NCI-H2107 (cell line): ENCODE measurements around the gene LYRM9.
A peak's percentile ranks its signal among the peaks of the same experiment; 100 is the strongest.
"Not testable (repeated sequence)": the region's sequence is repeated elsewhere in the genome, so short reads cannot be mapped to it uniquely, and the experiment has no call there.

Experiments used
- DNase-seq: peaks from one replicate; lab custom pipeline; 2025; lab: John Stamatoyannopoulos, UW

Gene LYRM9

GRCh38 chr17:27892866-27893769 is at the start of gene LYRM9:
Gene LYRM9, minus strand, starts transcription at chr17:27893365. Its CDS starts 10,671 bp downstream, at chr17:27882694.
- DNase-seq = peak; percentile 62

DNA sequence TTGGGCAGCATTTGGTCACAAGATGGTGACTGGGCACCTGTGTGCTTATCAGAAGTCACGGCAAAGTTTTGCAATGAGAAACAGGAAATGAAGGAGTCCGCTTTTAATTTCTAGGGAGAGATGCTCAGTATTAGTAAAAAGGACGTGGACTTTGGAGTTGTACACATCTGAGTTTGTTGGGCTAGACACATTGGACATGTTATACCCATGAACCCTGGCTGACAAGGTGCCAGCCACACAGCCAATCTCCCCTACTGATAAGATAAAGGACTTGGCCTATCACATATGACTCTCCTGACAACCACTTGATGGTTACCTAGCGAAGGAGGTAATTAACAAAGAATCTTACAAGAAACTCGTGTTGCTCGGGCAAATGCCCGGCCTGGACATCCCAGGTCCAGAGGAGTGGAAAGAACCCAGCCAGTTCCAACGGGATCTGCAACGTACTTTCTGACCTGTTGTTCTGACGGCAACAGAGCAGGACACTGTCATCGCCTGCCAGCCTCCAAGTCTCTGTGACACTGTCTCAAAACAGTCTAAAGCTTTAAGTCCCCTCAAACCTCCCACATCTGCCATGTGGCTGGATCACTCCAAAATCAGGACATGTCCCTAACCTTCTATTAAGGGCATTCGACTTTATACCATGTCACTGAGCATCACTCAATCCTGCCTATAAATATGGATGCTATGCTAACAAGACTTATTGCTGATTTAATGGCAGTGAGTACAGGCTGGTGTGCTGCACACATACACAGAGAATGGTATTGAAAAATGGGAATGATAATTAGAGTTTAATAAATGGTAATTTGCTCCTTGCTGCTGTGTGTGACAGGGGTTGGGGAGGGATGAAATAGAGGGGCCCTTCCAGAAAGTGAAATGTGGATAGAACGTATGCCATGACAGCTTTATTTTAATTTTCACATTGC is 47.6 kb upstream of the LYRM9 start:
- no peak for DNase-seq

- no peak for DNase-seq
These were observed 46.6 kb upstream of the LYRM9 start for GRCh38 chr17:27939474-27940465.

- no peak for DNase-seq
These were observed 45.7 kb upstream of the LYRM9 start for GRCh38 chr17:27938864-27939263.

DNA sequence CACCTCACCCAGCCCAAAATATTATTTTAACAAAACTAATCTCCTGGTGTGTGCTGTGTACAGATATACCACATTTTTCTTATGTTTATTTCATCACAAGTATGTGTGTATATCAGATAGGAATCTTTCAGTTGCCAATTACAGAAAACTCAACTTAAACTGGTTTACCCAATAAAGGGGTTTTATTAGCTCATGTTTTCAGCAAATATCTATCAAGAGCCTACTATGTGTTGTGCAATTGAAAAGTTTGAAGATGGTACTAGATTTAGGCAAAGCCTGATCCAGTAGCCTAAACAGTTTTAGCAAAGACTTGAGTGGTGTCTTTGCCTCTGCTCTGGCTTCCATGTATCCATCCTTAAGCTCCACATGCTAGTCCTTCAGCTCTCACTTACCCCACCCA is 45.1 kb upstream of the LYRM9 start:
- no peak for DNase-seq

DNA sequence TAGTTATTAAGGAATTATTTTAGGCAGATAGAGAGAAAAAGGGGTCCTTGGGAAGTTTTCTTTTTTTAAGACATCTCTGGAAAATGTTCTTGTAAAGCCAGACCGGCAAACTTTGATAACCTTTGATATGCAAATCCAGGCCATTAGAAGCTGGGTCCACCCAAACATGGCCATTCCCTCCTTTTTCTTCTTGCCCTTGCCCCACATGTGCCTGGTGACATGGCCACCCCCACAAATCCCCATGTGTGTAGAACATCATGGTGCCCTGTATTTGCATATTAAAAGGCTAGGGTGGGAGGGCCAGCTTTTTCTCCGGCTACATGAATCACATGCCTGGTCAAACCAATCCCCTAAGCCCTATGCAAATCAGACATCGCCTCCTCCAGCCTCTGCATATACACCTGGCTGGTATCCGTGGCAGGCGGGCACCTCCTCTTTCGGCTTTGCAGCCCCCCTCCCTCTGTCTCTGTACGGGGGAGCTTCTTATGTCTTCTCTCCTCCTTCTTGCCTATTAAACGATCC is 43.9 kb upstream of the LYRM9 start:
- no peak for DNase-seq

GRCh38 chr17:27930000-27930399 is 36.8 kb upstream of the LYRM9 start:
- no peak for DNase-seq

GRCh38 chr17:27928587-27928986 is 35.4 kb upstream of the LYRM9 start:
- no peak for DNase-seq

- DNase-seq = no peak
These were observed 34.6 kb upstream of the LYRM9 start for GRCh38 chr17:27927781-27928180.

DNA sequence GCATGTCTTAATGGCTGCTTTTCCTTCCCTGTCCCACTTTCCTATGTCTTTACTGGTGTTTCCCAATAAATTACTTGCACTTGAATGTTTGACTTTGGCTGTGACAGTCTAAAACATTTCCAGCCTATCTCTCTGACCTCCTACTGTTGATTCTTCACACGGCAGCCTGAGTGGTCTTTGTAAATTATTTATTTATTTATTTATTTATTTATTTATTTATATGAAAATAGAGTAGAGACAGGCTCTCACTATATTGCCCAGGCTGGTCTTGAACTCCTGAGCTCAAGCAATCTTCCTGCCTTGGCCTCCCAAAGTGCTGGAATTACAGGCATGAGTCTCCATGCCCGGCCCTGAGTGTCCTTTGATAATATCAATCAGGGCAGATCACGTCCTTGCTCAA is 28.4 kb upstream of the LYRM9 start:
- no peak for DNase-seq

DNA sequence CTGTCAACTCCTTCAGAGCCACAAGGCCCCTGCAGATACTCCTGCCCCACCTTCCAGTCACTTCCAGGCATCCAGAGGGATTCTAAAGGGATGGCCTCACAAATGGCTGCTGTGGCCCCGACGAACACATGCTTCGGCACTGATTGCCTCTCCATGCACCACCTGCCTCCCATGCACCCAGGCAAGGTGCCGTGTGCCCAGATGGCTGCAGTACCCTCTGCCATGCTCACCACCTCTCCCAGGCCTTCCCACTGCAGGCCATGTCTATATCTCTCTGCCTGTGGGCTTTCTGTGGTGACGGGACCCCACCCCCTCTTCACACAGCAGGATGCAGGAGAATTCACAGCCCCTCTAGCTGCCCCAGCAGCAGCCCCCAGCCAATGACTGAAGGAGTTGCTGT is 27.9 kb upstream of the LYRM9 start:
- no peak for DNase-seq

- DNase-seq = no peak
These were observed 27.4 kb upstream of the LYRM9 start for GRCh38 chr17:27920569-27920968.

DNA sequence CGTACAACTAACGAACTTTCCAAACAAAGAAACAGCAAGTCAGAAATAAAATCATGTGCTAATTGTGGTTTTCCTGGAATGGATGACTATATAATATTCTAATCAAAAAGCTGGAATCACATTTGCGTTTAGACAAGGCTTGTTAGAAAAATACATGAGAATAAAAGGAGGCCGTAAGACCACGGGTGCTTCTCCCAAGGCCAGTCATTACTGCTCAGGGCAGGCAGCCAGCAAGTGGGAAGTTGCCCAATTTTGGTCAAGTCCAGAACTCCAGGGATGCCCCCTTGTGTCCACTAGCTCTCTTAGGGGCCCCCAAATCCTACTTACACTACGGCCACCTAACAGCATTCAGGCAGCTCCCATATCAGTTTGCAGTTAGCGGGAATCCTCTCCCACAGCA is 25.9 kb upstream of the LYRM9 start:
- DNase-seq = no peak

GRCh38 chr17:27918498-27918897 is 25.3 kb upstream of the LYRM9 start:
- no peak for DNase-seq

DNA sequence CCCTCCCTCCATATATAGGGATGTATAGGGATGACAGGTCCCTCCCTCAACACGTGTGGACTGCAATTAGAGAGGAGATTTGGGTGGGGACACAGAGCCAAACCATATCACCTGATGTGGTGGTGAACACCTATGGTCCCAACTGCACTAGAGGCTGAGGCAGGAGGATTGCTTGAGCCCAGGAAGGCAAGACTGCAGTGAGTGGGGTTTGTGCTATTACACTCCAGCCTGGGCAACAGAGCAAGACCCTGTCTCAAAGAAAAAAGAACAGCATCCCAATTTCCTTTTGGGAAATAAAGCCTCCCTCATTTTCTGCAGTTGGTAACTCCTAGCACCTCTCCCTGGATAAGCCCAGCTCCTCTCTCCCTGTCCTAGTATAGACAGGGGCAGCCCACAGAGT is 23.8 kb upstream of the LYRM9 start:
- no peak for DNase-seq

- DNase-seq = no peak
These were observed 22.5 kb upstream of the LYRM9 start for GRCh38 chr17:27915709-27916108.

DNA sequence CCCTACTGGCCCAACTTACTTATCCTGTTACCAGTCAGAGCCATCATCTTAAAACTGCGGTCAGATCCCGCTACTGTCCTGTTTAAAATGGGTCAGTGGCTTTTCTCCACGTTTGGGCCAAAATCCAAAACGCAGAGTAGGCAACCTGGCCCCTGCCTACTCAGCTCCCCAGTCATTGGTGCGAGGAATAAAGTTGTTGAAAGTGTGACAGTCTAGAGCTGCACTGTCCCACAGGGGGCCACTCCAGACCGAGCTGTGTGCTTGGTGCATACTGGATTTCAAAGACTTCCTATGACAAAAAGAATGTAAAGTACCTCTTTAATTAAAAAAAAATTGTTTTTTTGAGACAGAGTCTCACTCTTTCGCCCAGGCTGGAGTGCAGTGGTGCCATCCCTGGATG is 21.2 kb upstream of the LYRM9 start:
- no peak for DNase-seq

DNA sequence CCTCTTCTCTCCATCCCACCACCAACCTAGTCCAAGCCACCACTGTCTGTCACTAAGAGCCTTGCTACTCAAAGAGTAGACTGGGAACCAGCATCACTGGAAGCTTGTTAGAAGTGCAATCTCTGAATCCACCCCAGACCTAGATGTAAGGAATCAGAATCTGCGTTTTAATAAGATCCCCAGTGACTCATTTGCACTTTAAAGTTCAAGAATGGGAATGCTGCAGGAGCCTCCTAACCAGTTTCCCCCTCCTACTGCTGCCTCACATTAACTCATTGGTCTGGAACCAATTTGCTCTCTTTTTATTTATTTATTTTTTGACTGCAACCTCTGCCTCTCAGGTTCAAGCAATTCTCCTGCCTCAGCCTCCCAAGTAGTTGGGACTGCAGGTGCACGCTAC is 19.8 kb upstream of the LYRM9 start:
- DNase-seq = no peak

DNA sequence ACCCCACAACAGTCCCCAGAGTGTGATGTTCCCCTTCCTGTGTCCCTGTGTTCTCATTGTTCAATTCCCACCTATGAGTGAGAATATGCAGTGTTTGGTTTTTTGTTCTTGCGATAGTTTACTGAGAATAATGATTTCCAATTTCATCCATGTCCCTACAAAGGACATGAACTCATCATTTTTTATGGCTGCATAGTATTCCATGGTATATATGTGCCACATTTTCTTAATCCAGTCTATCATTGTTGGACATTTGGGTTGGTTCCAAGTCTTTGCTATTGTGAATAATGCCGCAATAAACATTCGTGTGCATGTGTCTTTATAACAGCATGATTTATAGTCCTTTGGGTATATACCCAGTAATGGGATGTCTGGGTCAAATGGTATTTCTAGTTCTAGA is 19.1 kb upstream of the LYRM9 start:
- DNase-seq = not testable (repeated sequence)

DNA sequence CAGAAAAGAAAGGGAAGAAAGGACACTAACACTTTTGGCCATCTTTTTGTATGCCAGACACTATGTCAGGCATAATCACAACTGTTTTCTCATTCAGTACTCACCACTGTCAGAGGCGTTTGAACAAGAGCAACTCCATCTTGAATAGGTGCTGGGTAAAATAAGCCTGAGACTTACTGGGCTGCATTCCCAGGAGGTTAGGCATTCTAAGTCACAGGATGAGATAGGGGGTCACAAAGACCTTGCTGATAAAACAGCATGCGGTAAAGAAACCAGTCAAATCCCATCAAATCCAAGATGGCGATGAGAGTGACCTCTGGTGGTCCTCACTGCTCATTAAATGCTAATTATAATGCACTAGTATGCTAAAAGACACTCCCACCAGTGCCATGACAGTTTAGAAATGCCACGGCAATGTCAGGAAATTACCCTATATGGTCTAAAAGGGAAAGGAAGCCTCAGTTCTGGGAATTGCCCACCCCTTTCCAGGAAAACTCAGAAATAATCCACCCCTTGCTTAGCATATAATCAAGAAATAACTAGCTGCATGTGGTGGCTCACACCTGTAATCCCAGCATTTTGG is 14.9 kb upstream of the LYRM9 start:
- DNase-seq = no peak

GRCh38 chr17:27906623-27907022 is 13.5 kb upstream of the LYRM9 start:
- no peak for DNase-seq
